ENCODE results near the gene SRP9.
A peak's percentile ranks its signal among the peaks of the same experiment; 100 is the strongest.
"Not testable (repeated sequence)": the region's sequence is repeated elsewhere in the genome, so short reads cannot be mapped to it uniquely, and the experiment has no call there.

SRP9 gene

GRCh38 chr1:225815526-225816178 lies 38.0 kb downstream of the SRP9 start:
- no peak for DNase-seq (ENCODE audit: low spot score)

- no peak for DNase-seq (ENCODE audit: low spot score)
Observed at GRCh38 chr1:225816643-225817538, 39.3 kb downstream of the SRP9 start.

- DNase-seq (ENCODE audit: low spot score), result peak; percentile 80
Observed at GRCh38 chr1:225817611-225818061, 40.0 kb downstream of the SRP9 start.

- DNase-seq (ENCODE audit: low spot score), result no peak
Observed at GRCh38 chr1:225818229-225818628, 40.6 kb downstream of the SRP9 start.

- DNase-seq (ENCODE audit: low spot score), result no peak
Observed at GRCh38 chr1:225819346-225820192, 41.9 kb downstream of the SRP9 start.

GRCh38 chr1:225820522-225821120 lies 43.0 kb downstream of the SRP9 start:
- no peak for DNase-seq (ENCODE audit: low spot score)

- no peak for DNase-seq (ENCODE audit: low spot score)
Observed at GRCh38 chr1:225822655-225823403, 45.2 kb downstream of the SRP9 start.

- DNase-seq (ENCODE audit: low spot score), result no peak
Observed at GRCh38 chr1:225823811-225824261, 46.2 kb downstream of the SRP9 start.

- no peak for DNase-seq (ENCODE audit: low spot score)
Observed at GRCh38 chr1:225824533-225824941, 46.9 kb downstream of the SRP9 start.

GRCh38 chr1:225825078-225825477 lies 47.5 kb downstream of the SRP9 start:
- DNase-seq (ENCODE audit: low spot score), result no peak

- DNase-seq (ENCODE audit: low spot score), result no peak
Observed at GRCh38 chr1:225825607-225826007, 48.0 kb downstream of the SRP9 start.

- no peak for DNase-seq (ENCODE audit: low spot score)
Observed at GRCh38 chr1:225827076-225827475, 49.5 kb downstream of the SRP9 start.

- no peak for DNase-seq (ENCODE audit: low spot score)
Observed at GRCh38 chr1:225828706-225829345, 51.2 kb downstream of the SRP9 start.

GRCh38 chr1:225830841-225831240 lies 53.2 kb downstream of the SRP9 start:
- no peak for DNase-seq (ENCODE audit: low spot score)

GRCh38 chr1:225834417-225835329 lies 57.0 kb downstream of the SRP9 start:
- peak; percentile 53 for DNase-seq (ENCODE audit: low spot score)

- no peak for DNase-seq (ENCODE audit: low spot score)
Observed at GRCh38 chr1:225835856-225836255, 58.2 kb downstream of the SRP9 start.

- DNase-seq (ENCODE audit: low spot score), result not testable (repeated sequence)
Observed at GRCh38 chr1:225836296-225836695, 58.7 kb downstream of the SRP9 start.

GRCh38 chr1:225838793-225839192 lies 61.2 kb downstream of the SRP9 start:
- no peak for DNase-seq (ENCODE audit: low spot score)

Measured in hepatic stellate cell (primary cell).